Smooth muscle cell (in vitro differentiated cells): Measurements from ENCODE around the gene ARPIN. TPM values are rescaled to one million over a fixed set of nuclear protein-coding genes. Genes with fewer than 3 reads are reported as not detected.

Source experiments
- DNase-seq: peaks from one replicate; lab custom pipeline; 2025; ENCODE audit not compliant: unreplicated experiment; lab: John Stamatoyannopoulos, UW
- H2AFZ ChIP-seq: fragments of 200-600 bp; sonication (generic); 2 replicates; pipeline ENCODE4 v1.6.0; 2016; ENCODE audit warnings: antibody characterized with exemption, low read depth, mild to moderate bottlenecking
- H3F3A ChIP-seq: fragments of 200-600 bp; sonication (generic); 2 replicates; pipeline ENCODE4 v1.6.0; 2017; ENCODE audit warnings: antibody characterized with exemption, low read depth
- H3K27ac ChIP-seq: fragments of 200-600 bp; sonication (generic); 2 replicates; pipeline ENCODE4 v1.5.1; 2016; ENCODE audit warnings: low read depth, mild to moderate bottlenecking
- H3K27me3 ChIP-seq: fragments of 200-600 bp; sonication (generic); 2 replicates; pipeline ENCODE4 v1.6.1; 2016; ENCODE audit warnings: low read depth, mild to moderate bottlenecking
- H3K36me3 ChIP-seq: fragments of 200-600 bp; sonication (generic); 2 replicates; pipeline ENCODE4 v1.5.1; 2016; ENCODE audit warnings: low read depth
- H3K4me1 ChIP-seq: fragments of 200-600 bp; sonication (generic); 2 replicates; pipeline ENCODE4 v1.5.1; 2016; ENCODE audit warnings: low read depth
- H3K4me2 ChIP-seq: fragments of 200-600 bp; sonication (generic); 2 replicates; pipeline ENCODE4 v1.6.0; 2016; ENCODE audit warnings: mild to moderate bottlenecking
- H3K4me3 ChIP-seq: fragments of 200-600 bp; sonication (generic); 2 replicates; pipeline ENCODE4 v1.5.1; 2016; ENCODE audit warnings: mild to moderate bottlenecking
- H3K79me2 ChIP-seq: fragments of 200-600 bp; sonication (generic); 2 replicates; pipeline ENCODE4 v1.6.0; 2016; ENCODE audit warnings: low read depth, mild to moderate bottlenecking
- H3K9ac ChIP-seq: fragments of 200-600 bp; sonication (generic); 2 replicates; pipeline ENCODE4 v1.6.0; 2016; ENCODE audit warnings: low read depth
- H3K9me3 ChIP-seq: fragments of 200-600 bp; sonication (generic); replicated peaks from 2 replicates; pipeline ENCODE4 v1.5.1; 2016; ENCODE audit warnings: low read depth
- H4K20me1 ChIP-seq: fragments of 200-600 bp; sonication (generic); 2 replicates; pipeline ENCODE4 v1.6.0; 2016; ENCODE audit warnings: low read depth
- CTCF ChIP-seq: fragments of 200-600 bp; sonication (generic); IDR thresholded peaks from 2 replicates; pipeline ENCODE4 v1.5.1; 2017; ENCODE audit warnings: borderline replicate concordance, mild to moderate bottlenecking, antibody characterized with exemption; ENCODE audit not compliant: insufficient read depth, poor library complexity, severe bottlenecking
- WGBS: methylation state at CpG from one replicate; pipeline ENCODE4 v1.1.7; 2016; ENCODE audit warnings: low lambda C conversion rate; 5-methylcytosine and 5-hydroxymethylcytosine counted together
- polyA plus RNA-seq: library from polyadenylated mRNA; unstranded; fragments of >200 nt; fragmentation: Nextera tagmentation; extraction: Ambion mirVana; gene quantifications from 2 replicates; pipeline ENCODE4 v1.2.1, GENCODE V29; 2016
- total RNA-seq: library from RNA; depleted of rRNA; stranded (reverse); fragments of >200 nt; gene quantifications from 2 replicates; pipeline ENCODE4 v1.2.3, GENCODE V29; 2014

The ARPIN gene
- total and polyA plus RNA-seq, 2 experiments from 2014 or later: 4.0 to 4.3 TPM

- WGBS: 80% methylated on average over 4 of the region's 4 CpGs
- no peak for TF ChIP-seq CTCF
- Histone ChIP-seq H3K27ac (no peak overlapping the region), H3K4me3 (no peak overlapping the region), H3F3A (no peaks in the 10 kb centered on the region), H3K27me3 (no peaks in the 10 kb centered on the region), H3K9me3 (no peaks in the 10 kb centered on the region), H3K9ac (no peak overlapping the region), H3K36me3 (no peaks in the 10 kb centered on the region), H2AFZ (no peak overlapping the region), H3K79me2 (no peaks in the 10 kb centered on the region), H3K4me1 (peaks cover 7% of the 10 kb centered on the region), H3K4me2 (no peak overlapping the region), H4K20me1 (no peaks in the 10 kb centered on the region)
- no peak for DNase-seq
Observed at GRCh38 chr15:89917442-89918101, 4.8 kb upstream of the ARPIN start.

- no peak for DNase-seq
- Histone ChIP-seq H3K27ac (no peak overlapping the region), H4K20me1 (no peaks in the 10 kb centered on the region), H3K4me1 (peaks cover 7% of the 10 kb centered on the region), H2AFZ (no peak overlapping the region), H3K4me2 (no peak overlapping the region), H3K9ac (no peak overlapping the region), H3K9me3 (no peaks in the 10 kb centered on the region), H3F3A (no peaks in the 10 kb centered on the region), H3K27me3 (no peaks in the 10 kb centered on the region), H3K4me3 (no peak overlapping the region), H3K79me2 (no peaks in the 10 kb centered on the region), H3K36me3 (no peaks in the 10 kb centered on the region)
- no peak for TF ChIP-seq CTCF
- 92% methylated on average over 3 of the region's 3 CpGs for WGBS
Observed at GRCh38 chr15:89916660-89917059, 3.9 kb upstream of the ARPIN start.

GRCh38 chr15:89912145-89912673 lies 543 bp downstream of the ARPIN start:
- DNase-seq: peak; percentile 36
- H3K4me2 ChIP-seq: peak overlapping the region; percentile 97
- H3K27ac ChIP-seq: peak overlapping the region; percentile 63

More at GRCh38 chr15:89912145-89912673, 543 bp downstream of the ARPIN start:
- Histone ChIP-seq H3K36me3 (no peaks in the 10 kb centered on the region), H3K9me3 (no peaks in the 10 kb centered on the region), H3K79me2 (no peaks in the 10 kb centered on the region), H3K4me3 (peak overlapping the region; percentile 85), H3K9ac (peak overlapping the region; percentile 57), H2AFZ (peak overlapping the region; percentile 77), H3F3A (no peaks in the 10 kb centered on the region), H3K4me1 (peaks cover 7% of the 10 kb centered on the region), H4K20me1 (no peaks in the 10 kb centered on the region), H3K27me3 (no peaks in the 10 kb centered on the region)
- WGBS: 5% methylated on average over 22 of the region's 36 CpGs
- TF ChIP-seq CTCF: no peak
